ENCODE data around the gene APOL1. TPM values are rescaled to one million over a fixed set of nuclear protein-coding genes. Genes with fewer than 3 reads are reported as not detected.

Gene APOL1
- total and polyA plus RNA-seq, 2 of the 13 experiments (the other 11 are each of a cell fraction or from before 2014, with no cell fraction given), result 20.3 to 75.0 TPM

DNA sequence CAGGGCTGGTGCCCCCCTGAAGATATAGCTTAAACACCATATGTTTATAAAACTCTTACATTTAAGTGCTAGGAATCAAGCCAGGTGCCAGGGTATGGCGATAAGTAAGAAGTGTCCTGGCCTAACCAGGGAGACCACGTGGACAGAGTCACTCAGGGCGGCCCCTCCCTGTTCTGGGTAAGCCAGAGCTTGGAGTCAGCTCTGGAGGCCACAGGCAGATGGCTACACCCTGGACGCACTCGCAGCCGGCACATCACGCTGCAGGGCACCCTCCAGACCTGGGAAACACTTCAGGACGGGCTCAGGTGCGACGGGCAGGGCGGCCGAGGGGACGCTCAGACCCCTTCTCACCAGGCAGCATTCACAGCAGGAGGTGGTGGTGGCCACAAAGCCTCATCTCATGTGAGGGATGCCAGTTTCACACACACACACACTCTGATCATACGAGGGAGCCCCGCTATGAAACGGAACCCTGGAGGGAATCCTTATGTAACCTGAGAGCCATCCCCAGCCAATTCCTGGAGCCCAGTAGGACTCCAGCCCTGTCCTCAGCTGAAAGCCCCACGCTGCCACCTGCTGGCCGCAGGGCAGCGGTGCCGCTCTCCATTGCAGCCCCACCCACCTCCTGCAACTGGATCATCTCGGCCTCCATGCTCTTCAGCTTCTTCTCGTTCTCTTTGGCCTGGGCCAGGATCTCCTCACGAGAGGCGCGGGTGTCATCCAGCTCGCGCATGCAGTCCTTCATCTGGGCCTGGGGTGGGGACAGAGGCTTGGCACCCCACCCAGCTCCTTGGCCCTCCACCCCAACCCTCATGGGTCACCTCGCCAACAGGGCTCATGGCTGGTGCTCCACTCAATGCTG lies 33.4 kb downstream of the APOL1 start (continued):
- TF ChIP-seq, protein P1, sequence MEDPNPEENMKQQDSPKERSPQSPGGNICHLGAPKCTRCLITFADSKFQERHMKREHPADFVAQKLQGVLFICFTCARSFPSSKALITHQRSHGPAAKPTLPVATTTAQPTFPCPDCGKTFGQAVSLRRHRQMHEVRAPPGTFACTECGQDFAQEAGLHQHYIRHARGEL (CRISPR knock-in tag; IDR thresholded peaks at IDR 0.05), result no peak
- TF ChIP-seq, protein P2, sequence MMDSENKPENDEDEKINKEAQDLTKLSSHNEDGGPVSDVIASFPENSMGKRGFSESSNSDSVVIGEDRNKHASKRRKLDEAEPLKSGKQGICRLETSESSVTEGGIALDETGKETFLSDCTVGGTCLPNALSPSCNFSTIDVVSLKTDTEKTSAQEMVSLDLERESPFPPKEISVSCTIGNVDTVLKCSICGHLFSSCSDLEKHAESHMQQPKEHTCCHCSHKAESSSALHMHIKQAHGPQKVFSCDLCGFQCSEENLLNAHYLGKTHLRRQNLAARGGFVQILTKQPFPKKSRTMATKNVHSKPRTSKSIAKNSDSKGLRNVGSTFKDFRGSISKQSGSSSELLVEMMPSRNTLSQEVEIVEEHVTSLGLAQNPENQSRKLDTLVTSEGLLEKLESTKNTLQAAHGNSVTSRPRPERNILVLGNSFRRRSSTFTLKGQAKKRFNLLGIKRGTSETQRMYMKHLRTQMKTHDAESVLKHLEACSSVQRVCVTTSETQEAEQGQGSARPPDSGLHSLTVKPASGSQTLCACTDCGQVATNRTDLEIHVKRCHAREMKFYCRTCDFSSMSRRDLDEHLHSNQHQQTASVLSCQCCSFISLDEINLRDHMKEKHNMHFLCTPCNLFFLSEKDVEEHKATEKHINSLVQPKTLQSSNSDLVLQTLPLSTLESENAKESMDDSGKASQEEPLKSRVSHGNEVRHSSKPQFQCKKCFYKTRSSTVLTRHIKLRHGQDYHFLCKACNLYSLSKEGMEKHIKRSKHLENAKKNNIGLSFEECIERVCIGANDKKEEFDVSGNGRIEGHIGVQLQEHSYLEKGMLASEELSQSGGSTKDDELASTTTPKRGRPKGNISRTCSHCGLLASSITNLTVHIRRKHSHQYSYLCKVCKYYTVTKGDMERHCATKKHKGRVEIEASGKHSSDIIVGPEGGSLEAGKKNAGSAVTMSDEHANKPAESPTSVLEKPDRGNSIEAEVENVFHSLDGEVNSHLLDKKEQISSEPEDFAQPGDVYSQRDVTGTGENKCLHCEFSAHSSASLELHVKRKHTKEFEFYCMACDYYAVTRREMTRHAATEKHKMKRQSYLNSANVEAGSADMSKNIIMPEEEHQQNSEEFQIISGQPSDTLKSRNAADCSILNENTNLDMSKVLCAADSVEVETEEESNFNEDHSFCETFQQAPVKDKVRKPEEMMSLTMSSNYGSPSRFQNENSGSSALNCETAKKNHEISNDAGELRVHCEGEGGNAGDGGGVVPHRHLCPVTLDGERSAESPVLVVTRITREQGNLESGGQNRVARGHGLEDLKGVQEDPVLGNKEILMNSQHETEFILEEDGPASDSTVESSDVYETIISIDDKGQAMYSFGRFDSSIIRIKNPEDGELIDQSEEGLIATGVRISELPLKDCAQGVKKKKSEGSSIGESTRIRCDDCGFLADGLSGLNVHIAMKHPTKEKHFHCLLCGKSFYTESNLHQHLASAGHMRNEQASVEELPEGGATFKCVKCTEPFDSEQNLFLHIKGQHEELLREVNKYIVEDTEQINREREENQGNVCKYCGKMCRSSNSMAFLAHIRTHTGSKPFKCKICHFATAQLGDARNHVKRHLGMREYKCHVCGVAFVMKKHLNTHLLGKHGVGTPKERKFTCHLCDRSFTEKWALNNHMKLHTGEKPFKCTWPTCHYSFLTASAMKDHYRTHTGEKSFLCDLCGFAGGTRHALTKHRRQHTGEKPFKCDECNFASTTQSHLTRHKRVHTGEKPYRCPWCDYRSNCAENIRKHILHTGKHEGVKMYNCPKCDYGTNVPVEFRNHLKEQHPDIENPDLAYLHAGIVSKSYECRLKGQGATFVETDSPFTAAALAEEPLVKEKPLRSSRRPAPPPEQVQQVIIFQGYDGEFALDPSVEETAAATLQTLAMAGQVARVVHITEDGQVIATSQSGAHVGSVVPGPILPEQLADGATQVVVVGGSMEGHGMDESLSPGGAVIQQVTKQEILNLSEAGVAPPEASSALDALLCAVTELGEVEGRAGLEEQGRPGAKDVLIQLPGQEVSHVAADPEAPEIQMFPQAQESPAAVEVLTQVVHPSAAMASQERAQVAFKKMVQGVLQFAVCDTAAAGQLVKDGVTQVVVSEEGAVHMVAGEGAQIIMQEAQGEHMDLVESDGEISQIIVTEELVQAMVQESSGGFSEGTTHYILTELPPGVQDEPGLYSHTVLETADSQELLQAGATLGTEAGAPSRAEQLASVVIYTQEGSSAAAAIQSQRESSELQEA (CRISPR knock-in tag; IDR thresholded peaks at IDR 0.05; ENCODE audit: not compliant biosample characterization), result peak; percentile 31
- 0 out of 2 replicates have a peak, but pooled peaks have one; percentile 33 for TF ChIP-seq PITX1 (CRISPR knock-in tag; IDR thresholded peaks at IDR 0.05)
- peak; percentile 52 for TF ChIP-seq YY1 (IDR thresholded peaks at IDR 0.05; ENCODE audit: insufficient read depth, insufficient replicate concordance, low read depth, low read length)
- TF ChIP-seq, protein P3, sequence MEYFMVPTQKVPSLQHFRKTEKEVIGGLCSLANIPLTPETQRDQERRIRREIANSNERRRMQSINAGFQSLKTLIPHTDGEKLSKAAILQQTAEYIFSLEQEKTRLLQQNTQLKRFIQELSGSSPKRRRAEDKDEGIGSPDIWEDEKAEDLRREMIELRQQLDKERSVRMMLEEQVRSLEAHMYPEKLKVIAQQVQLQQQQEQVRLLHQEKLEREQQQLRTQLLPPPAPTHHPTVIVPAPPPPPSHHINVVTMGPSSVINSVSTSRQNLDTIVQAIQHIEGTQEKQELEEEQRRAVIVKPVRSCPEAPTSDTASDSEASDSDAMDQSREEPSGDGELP (IDR thresholded peaks at IDR 0.05; ENCODE audit: borderline replicate concordance, low read depth), result 0 out of 2 replicates have a peak, but pooled peaks have one; percentile 21
- TF ChIP-seq AGO2 (optimal IDR thresholded peaks at IDR 0.05; ENCODE audit: low read depth, low read length), result peak; percentile 77
- 0 out of 2 replicates have a peak, but pooled peaks have one; percentile 16 for TF ChIP-seq SP4 (CRISPR knock-in tag; IDR thresholded peaks at IDR 0.05)
- no peak for TF ChIP-seq ZNF878 (CRISPR knock-in tag; IDR thresholded peaks at IDR 0.05)
- TF ChIP-seq KDM2A (CRISPR knock-in tag; IDR thresholded peaks at IDR 0.05; ENCODE audit: borderline replicate concordance, low read depth), result 0 out of 2 replicates have a peak, but pooled peaks have one; percentile 40
- 0 out of 2 replicates have a peak, but pooled peaks have one; percentile 46 for TF ChIP-seq ATAD3A (CRISPR knock-in tag; IDR thresholded peaks at IDR 0.05)
- peak; percentile 93 for TF ChIP-seq RBM22 (optimal IDR thresholded peaks at IDR 0.05; ENCODE audit: low read length)
- TF ChIP-seq PHF8 (CRISPR knock-in tag; IDR thresholded peaks at IDR 0.05), result no peak
